HEK293 (cell line): Measurements from ENCODE around the gene BRINP2.

Experiments used
- CTCF ChIA-PET: fragments of 350-600 bp; formaldehyde crosslinking; extraction: SDS; loops from one replicate; lab custom pipeline; 2021; ENCODE audit warnings: antibody characterized with exemption; lab: Yijun Ruan, JAX
- POLR2A ChIA-PET: fragments of 300-600 bp; formaldehyde crosslinking; extraction: SDS; loops from one replicate; lab custom pipeline; 2020; ENCODE audit warnings: antibody characterized with exemption, inconsistent platforms; lab: Yijun Ruan, JAX
- H3K27ac ChIP-seq: fragments of 200-500 bp; sonication (Bioruptor generic); 2 replicates; pipeline ENCODE4 v1.5.1; 2014; ENCODE audit warnings: low read depth, low read length, control low read depth, inconsistent platforms; ENCODE audit errors: extremely low read depth
- H3K36me3 ChIP-seq, 2 experiments: fragments of 200-500 bp in 1 of 2; sonication (Bioruptor generic) in 1 of 2; 1 replicate in 1 of 2; 2 replicates in 1 of 2; pipeline ENCODE4 v1.5.1; 2014 to 2017; ENCODE audit warnings: inconsistent platforms in 2 of 2, low read length in 2 of 2; ENCODE audit not compliant: control insufficient read depth in 2 of 2, insufficient read depth in 1 of 2
- H3K4me1 ChIP-seq: fragments of 200-500 bp; sonication (Bioruptor generic); 2 replicates; pipeline ENCODE4 v1.5.1; 2014; ENCODE audit warnings: mild to moderate bottlenecking, low read length, inconsistent platforms; ENCODE audit not compliant: control insufficient read depth, insufficient read depth
- H3K4me3 ChIP-seq: 2 replicates; pipeline ENCODE4 v1.5.1; 2011; ENCODE audit warnings: low read depth, mild to moderate bottlenecking, control low read depth, low read length, moderate library complexity
- H3K9me3 ChIP-seq: fragments of 200-500 bp; sonication (Bioruptor generic); 2 replicates; pipeline ENCODE4 v1.5.1; 2014; ENCODE audit warnings: low read depth, low read length, inconsistent platforms; ENCODE audit not compliant: control insufficient read depth, insufficient read depth
- GLIS1 ChIP-seq: fragments of 450-650 bp; formaldehyde crosslinking; IDR thresholded peaks from 2 replicates; pipeline ENCODE4 v1.5.1; 2016; ENCODE audit warnings: missing biosample characterization, missing genetic modification characterization
- HOXA7 ChIP-seq: sonication (generic); formaldehyde crosslinking; IDR thresholded peaks from 2 replicates; pipeline ENCODE4 v1.8.1; 2022; ENCODE audit warnings: missing genetic modification reagents, borderline replicate concordance
- INSM2 ChIP-seq: fragments of 450-650 bp; formaldehyde crosslinking; IDR thresholded peaks from 2 replicates; pipeline ENCODE4 v1.5.1; 2016; ENCODE audit warnings: missing biosample characterization, missing genetic modification characterization
- OVOL3 ChIP-seq: fragments of 450-650 bp; formaldehyde crosslinking; IDR thresholded peaks from 2 replicates; pipeline ENCODE4 v1.5.1; 2016; ENCODE audit warnings: missing biosample characterization, missing genetic modification characterization
- ZBTB11 ChIP-seq: fragments of 450-650 bp; formaldehyde crosslinking; conservative IDR thresholded peaks from 2 replicates; pipeline ENCODE4 v1.5.1; 2016; ENCODE audit warnings: low read depth, missing biosample characterization, missing genetic modification characterization
- ZFP3 ChIP-seq: fragments of 450-650 bp; formaldehyde crosslinking; IDR thresholded peaks from 2 replicates; pipeline ENCODE4 v1.5.1; 2016; ENCODE audit warnings: low read depth, missing biosample characterization, missing genetic modification characterization
- ZNF133 ChIP-seq: fragments of 450-650 bp; formaldehyde crosslinking; IDR thresholded peaks from 2 replicates; pipeline ENCODE4 v1.5.1; 2016; ENCODE audit warnings: missing biosample characterization, missing genetic modification characterization
- ZNF211 ChIP-seq: fragments of 450-650 bp; formaldehyde crosslinking; IDR thresholded peaks from 2 replicates; pipeline ENCODE4 v1.5.1; 2016; ENCODE audit warnings: low read depth, missing biosample characterization, missing genetic modification characterization
- ZNF221 ChIP-seq: fragments of 450-650 bp; formaldehyde crosslinking; IDR thresholded peaks from 2 replicates; pipeline ENCODE4 v1.5.1; 2017; ENCODE audit warnings: missing biosample characterization, missing genetic modification characterization, borderline replicate concordance
- ZNF23 ChIP-seq: fragments of 450-650 bp; formaldehyde crosslinking; IDR thresholded peaks from 2 replicates; pipeline ENCODE4 v1.5.1; 2016; ENCODE audit warnings: missing biosample characterization, missing genetic modification characterization, borderline replicate concordance
- ZNF311 ChIP-seq: fragments of 450-650 bp; formaldehyde crosslinking; IDR thresholded peaks from 2 replicates; pipeline ENCODE4 v1.5.1; 2017; ENCODE audit warnings: missing biosample characterization, missing genetic modification characterization, borderline replicate concordance
- ZNF391 ChIP-seq: fragments of 450-650 bp; formaldehyde crosslinking; IDR thresholded peaks from 2 replicates; pipeline ENCODE4 v1.5.1; 2016; ENCODE audit warnings: low read depth, missing biosample characterization, missing genetic modification characterization, borderline replicate concordance
- ZNF426 ChIP-seq: fragments of 450-650 bp; formaldehyde crosslinking; IDR thresholded peaks from 2 replicates; pipeline ENCODE4 v1.5.1; 2017; ENCODE audit warnings: missing biosample characterization, missing genetic modification characterization, mild to moderate bottlenecking, inconsistent platforms, moderate library complexity
- ZNF473 ChIP-seq: fragments of 450-650 bp; formaldehyde crosslinking; IDR thresholded peaks from 2 replicates; pipeline ENCODE4 v1.5.1; 2017; ENCODE audit warnings: missing biosample characterization, missing genetic modification characterization
- ZNF501 ChIP-seq: fragments of 450-650 bp; formaldehyde crosslinking; IDR thresholded peaks from 2 replicates; pipeline ENCODE4 v1.5.1; 2016; ENCODE audit warnings: missing biosample characterization, missing genetic modification characterization
- ZNF518A ChIP-seq: fragments of 450-650 bp; formaldehyde crosslinking; conservative IDR thresholded peaks from 2 replicates; pipeline ENCODE4 v1.5.1; 2016; ENCODE audit warnings: low read depth, missing biosample characterization, missing genetic modification characterization
- ZNF610 ChIP-seq: fragments of 450-650 bp; formaldehyde crosslinking; IDR thresholded peaks from 2 replicates; pipeline ENCODE4 v1.5.1; 2016; ENCODE audit warnings: missing biosample characterization, missing genetic modification characterization, borderline replicate concordance
- ZNF626 ChIP-seq: fragments of 450-650 bp; sonication (Bioruptor Pico); formaldehyde crosslinking; IDR thresholded peaks from 2 replicates; pipeline ENCODE4 v1.5.1; 2018; ENCODE audit warnings: missing biosample characterization, missing genetic modification characterization, inconsistent platforms
- ZNF792 ChIP-seq: fragments of 450-650 bp; formaldehyde crosslinking; IDR thresholded peaks from 2 replicates; pipeline ENCODE4 v1.5.1; 2016; ENCODE audit warnings: missing biosample characterization, missing genetic modification characterization

BRINP2 gene

GRCh38 chr1:177243773-177244172 lies 73.0 kb downstream of the BRINP2 start:
- no peak overlapping the region for H3K4me3 ChIP-seq
- H3K9me3 ChIP-seq = no peaks in the 10 kb centered on the region
- POLR2A ChIA-PET = interaction anchor here (0.5 kb wide), 2 partner anchors 8 to 168 kb away, joined by 3 to 4 read pairs; no protein-coding TSS in a partner anchor
- H3K36me3 ChIP-seq = no peaks in the 10 kb centered on the region
- no peak overlapping the region for H3K27ac ChIP-seq
- H3K4me1 ChIP-seq = no peaks in the 10 kb centered on the region
- CTCF ChIA-PET = interaction anchor here (0.8 to 1.1 kb wide), 2 partner anchors 110 to 345 kb away, joined by 3 read pairs; no protein-coding TSS in a partner anchor
- no peak for TF ChIP-seq ZNF221 (tag by site-specific recombination)
- no peak for TF ChIP-seq ZBTB11 (tag by site-specific recombination)
- TF ChIP-seq GLIS1 (tag by site-specific recombination) = no peak
- no peak for TF ChIP-seq ZNF610 (tag by site-specific recombination)
- no peak for TF ChIP-seq INSM2 (tag by site-specific recombination)
- no peak for TF ChIP-seq ZNF518A (tag by site-specific recombination)
- TF ChIP-seq ZNF426 (tag by site-specific recombination) = no peak
- no peak for TF ChIP-seq ZNF311 (tag by site-specific recombination)
- no peak for TF ChIP-seq ZNF133 (tag by site-specific recombination)
- no peak for TF ChIP-seq ZNF23 (tag by site-specific recombination)
- no peak for TF ChIP-seq ZNF792 (tag by site-specific recombination)
- no peak for TF ChIP-seq ZNF501 (tag by site-specific recombination)
- no peak for TF ChIP-seq HOXA7 (CRISPR knock-in tag)
- no peak for TF ChIP-seq ZNF391 (tag by site-specific recombination)
- TF ChIP-seq ZNF211 (tag by site-specific recombination) = no peak
- TF ChIP-seq ZFP3 (tag by site-specific recombination) = no peak
- TF ChIP-seq OVOL3 (tag by site-specific recombination) = no peak
- TF ChIP-seq ZNF473 (tag by site-specific recombination) = no peak
- no peak for TF ChIP-seq ZNF626 (tag by site-specific recombination)
- TF ChIP-seq, all 188 proteins: peak for 0
